Upper lobe of right lung (tissue), 1 donor: Measurements from ENCODE around the gene KCND3. TPM values are rescaled to one million over a fixed set of nuclear protein-coding genes. Genes with fewer than 3 reads are reported as not detected.

Source experiments
- ATAC-seq: fragments of 200-7000 bp; cut with Tn5 transposase; one replicate; pipeline ENCODE4 v1.9.1; 2020; ENCODE audit warnings: mild to moderate bottlenecking, moderate library complexity
- DNase-seq: peaks from one replicate; pipeline ENCODE4 v3.0.0-alpha.2; 2020
- H3K27ac ChIP-seq: fragments of 200-600 bp; one replicate; pipeline ENCODE4 v1.8.0; 2022
- H3K27me3 ChIP-seq: fragments of 200-600 bp; one replicate; pipeline ENCODE4 v1.8.0; 2022; ENCODE audit warnings: mild to moderate bottlenecking
- H3K36me3 ChIP-seq: fragments of 200-600 bp; one replicate; pipeline ENCODE4 v1.8.0; 2022
- H3K4me1 ChIP-seq: fragments of 200-600 bp; one replicate; pipeline ENCODE4 v1.8.0; 2022
- H3K4me3 ChIP-seq: fragments of 200-600 bp; one replicate; pipeline ENCODE4 v1.8.0; 2022; ENCODE audit warnings: mild to moderate bottlenecking
- H3K9me3 ChIP-seq: fragments of 200-600 bp; one replicate; pipeline ENCODE4 v1.8.0; 2022
- intact Hi-C: fragments of 100-400 bp; cut with DNase I; formaldehyde crosslinking; loops from one replicate; pipeline ENCODE4 v1.11.0; 2022
- total RNA-seq: library from RNA; stranded (reverse); fragmentation: NEBNext Ultra II Directional; extraction: Animal tissue kit (Norgen Biotek cat#: 25700); gene quantifications from one replicate; pipeline ENCODE4 v1.2.1, GENCODE V29; 2021
- TF ChIP-seq, protein P1 (sequence below): fragments of 200-600 bp; IDR thresholded peaks from one replicate; pipeline ENCODE4 v1.8.0; 2022; ENCODE audit warnings: antibody characterized with exemption
- donor health status: DM: no; HTN: yes; CAD: no; lungs with severe emphysema.

Gene KCND3
- total RNA-seq, 1 donor from 2014 or later: 6.3 TPM

DNA sequence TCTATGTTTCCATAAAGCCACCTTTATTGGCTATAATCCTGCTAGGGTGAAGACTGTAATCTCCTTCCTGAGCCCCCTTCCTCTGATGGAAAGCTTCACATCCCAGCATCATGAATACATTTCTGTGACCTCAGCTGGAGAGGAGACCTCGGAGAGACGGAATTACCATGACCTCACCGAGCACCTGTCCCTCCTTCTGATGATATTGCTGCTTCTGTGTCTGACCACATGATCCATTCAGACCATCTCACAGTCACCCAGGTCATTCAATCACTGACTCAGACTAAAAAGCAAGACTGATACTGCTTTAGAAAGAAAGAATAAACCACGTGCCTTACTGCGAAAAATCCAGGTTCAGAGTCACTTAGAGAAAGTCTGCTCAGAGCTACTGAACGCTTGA is 8.8 kb downstream of the KCND3 start:
- ATAC-seq (no peak), DNase-seq (no peak)
- Histone ChIP-seq H3K36me3 (no peaks in the 10 kb centered on the region), H3K27me3 (no peaks in the 10 kb centered on the region), H3K4me3 (no peak overlapping the region), H3K4me1 (no peaks in the 10 kb centered on the region), H3K9me3 (no peaks in the 10 kb centered on the region), H3K27ac (no peak overlapping the region)
- intact Hi-C loops: no loop called here
- TF ChIP-seq, protein P1, sequence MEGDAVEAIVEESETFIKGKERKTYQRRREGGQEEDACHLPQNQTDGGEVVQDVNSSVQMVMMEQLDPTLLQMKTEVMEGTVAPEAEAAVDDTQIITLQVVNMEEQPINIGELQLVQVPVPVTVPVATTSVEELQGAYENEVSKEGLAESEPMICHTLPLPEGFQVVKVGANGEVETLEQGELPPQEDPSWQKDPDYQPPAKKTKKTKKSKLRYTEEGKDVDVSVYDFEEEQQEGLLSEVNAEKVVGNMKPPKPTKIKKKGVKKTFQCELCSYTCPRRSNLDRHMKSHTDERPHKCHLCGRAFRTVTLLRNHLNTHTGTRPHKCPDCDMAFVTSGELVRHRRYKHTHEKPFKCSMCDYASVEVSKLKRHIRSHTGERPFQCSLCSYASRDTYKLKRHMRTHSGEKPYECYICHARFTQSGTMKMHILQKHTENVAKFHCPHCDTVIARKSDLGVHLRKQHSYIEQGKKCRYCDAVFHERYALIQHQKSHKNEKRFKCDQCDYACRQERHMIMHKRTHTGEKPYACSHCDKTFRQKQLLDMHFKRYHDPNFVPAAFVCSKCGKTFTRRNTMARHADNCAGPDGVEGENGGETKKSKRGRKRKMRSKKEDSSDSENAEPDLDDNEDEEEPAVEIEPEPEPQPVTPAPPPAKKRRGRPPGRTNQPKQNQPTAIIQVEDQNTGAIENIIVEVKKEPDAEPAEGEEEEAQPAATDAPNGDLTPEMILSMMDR: no peak

DNA sequence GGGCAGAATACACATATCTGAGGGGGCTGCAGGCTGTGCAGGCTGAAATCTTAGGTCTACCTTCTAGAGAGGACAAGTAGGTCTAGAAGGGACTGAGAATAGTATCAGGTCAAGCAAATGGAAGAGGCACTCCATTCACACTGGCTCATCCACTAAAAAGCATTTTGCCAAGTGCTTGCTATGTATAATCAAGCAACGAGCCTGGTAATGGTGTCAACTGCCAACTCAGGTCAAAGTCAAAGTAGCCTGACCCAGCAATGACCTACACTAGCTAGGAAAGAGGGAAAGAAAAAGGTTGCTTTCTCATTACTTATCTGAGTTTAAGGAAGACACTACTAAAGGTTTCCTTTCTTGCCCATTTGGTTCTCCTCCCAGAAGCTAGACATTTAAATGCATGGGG is 10.8 kb downstream of the KCND3 start:
- Histone ChIP-seq H3K9me3 (no peaks in the 10 kb centered on the region), H3K36me3 (no peaks in the 10 kb centered on the region), H3K4me3 (no peak overlapping the region), H3K4me1 (no peaks in the 10 kb centered on the region), H3K27ac (no peak overlapping the region), H3K27me3 (no peaks in the 10 kb centered on the region)
- DNase-seq (no peak), ATAC-seq (no peak)
- intact Hi-C loops: no loop called here
- TF ChIP-seq, protein P1: no peak

DNA sequence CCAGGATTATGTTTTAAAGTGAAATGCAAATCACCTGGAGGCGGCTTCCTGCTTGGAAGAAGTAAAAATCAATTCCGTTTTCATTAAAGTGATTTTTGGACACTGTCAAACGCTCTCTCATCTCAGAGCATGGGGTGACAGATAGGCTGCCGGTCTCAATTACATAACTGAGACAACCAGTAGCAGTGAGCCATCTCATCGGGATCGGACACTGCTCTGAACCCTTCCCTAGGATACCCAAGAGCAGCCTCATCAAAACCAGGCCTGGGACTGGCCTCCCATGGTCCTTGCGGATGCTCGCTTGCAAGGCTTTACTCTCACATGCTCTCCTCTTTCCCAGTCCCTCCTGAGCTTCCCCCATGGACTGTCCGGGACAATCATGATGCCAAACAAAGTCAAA is 12.1 kb downstream of the KCND3 start:
- no peaks in the 10 kb centered on the region for H3K4me1 ChIP-seq
- no peak for ATAC-seq
- TF ChIP-seq, protein P1: no peak
- no peaks in the 10 kb centered on the region for H3K27me3 ChIP-seq
- H3K9me3 ChIP-seq: no peaks in the 10 kb centered on the region
- no peak for DNase-seq
- intact Hi-C loops: no loop called here
- H3K4me3 ChIP-seq: no peak overlapping the region
- H3K36me3 ChIP-seq: no peaks in the 10 kb centered on the region
- H3K27ac ChIP-seq: no peak overlapping the region

DNA sequence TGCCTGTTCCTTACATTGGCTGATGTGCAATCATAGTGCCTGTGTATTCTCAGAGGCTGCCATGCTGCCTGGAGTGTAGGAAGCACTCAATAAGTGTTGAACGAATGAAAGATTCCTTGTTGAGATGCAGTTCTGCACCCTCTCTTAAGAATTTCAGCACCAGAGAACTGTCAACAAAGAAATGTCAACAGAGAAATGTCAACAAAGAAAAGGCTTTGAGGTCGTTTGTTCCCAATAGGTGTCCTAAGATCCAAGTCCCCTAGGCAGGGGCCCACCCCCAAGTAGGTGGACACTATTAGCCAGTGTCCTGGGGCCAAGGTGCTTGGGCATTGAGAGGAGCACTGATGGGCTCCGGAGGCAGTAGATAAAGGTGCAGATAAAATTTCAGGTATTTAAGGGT is 12.6 kb downstream of the KCND3 start:
- no peak overlapping the region for H3K27ac ChIP-seq
- peak; percentile 37 for ATAC-seq

DNA sequence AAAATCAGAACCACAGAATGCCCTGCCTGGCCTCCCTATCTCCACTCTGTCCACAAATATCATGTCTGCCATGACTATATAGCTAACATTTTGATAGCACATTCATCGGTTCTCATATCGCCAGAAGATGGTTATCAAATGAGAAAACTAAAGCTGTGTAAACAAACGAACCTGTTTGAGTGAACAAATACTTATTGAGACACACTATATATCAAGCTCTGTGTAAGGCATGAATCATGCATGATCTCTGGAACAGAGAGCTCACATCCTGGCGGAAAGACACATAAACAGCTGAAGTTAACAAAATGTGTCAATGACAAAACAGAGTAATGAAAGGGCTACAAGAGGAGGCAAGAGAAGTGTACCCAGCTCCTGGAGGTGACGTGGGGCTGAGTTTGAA is 13.1 kb downstream of the KCND3 start:
- Histone ChIP-seq H3K27me3 (no peaks in the 10 kb centered on the region), H3K4me3 (no peak overlapping the region), H3K36me3 (no peaks in the 10 kb centered on the region), H3K9me3 (no peaks in the 10 kb centered on the region), H3K4me1 (no peaks in the 10 kb centered on the region), H3K27ac (no peak overlapping the region)
- intact Hi-C loops: no loop called here
- TF ChIP-seq, protein P1: no peak
- no peak for ATAC-seq
- no peak for DNase-seq

More for the DNA sequence above, 12.6 kb downstream of the KCND3 start:
- no peaks in the 10 kb centered on the region for H3K9me3 ChIP-seq
- no peaks in the 10 kb centered on the region for H3K36me3 ChIP-seq
- TF ChIP-seq, protein P1: no peak
- H3K4me1 ChIP-seq: no peaks in the 10 kb centered on the region
- no peak for DNase-seq
- H3K4me3 ChIP-seq: no peak overlapping the region
- H3K27me3 ChIP-seq: no peaks in the 10 kb centered on the region
- intact Hi-C loops: no loop called here

DNA sequence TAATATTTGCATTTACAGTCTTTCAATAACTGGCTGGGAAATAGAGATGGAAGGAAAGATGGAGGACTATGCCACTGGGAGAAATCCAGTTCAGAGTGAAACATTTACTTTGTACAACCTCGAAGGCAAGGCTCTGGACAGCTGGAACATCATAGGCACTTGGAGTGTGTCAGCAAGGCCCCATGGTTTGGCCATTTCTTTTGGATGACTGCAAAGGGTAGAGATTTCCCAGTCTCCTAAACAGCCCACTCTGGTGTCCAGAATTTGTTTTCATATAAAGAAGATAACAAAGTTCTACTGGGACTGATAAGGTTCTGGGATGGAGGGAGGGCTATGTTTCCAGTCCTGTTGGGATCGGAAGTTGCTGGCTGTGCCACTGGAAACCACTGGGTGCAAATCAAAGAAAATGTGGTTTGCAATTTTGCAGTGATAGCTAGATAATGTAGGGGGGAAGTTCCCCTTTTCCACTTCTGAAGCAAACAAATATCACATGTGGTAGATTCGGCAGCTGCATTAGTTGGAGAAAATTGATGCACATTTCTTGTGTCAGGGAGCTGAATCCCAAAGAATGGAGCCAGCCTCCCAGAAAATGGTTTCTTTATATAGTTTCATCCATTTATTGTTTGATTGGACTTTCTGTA is 16.2 kb downstream of the KCND3 start:
- Histone ChIP-seq H3K36me3 (no peaks in the 10 kb centered on the region), H3K9me3 (no peaks in the 10 kb centered on the region), H3K27ac (no peak overlapping the region), H3K4me3 (no peak overlapping the region), H3K4me1 (no peaks in the 10 kb centered on the region), H3K27me3 (no peaks in the 10 kb centered on the region)
- ATAC-seq (no peak), DNase-seq (no peak)
- intact Hi-C loops: no loop called here
- TF ChIP-seq, protein P1: no peak
